Muscle layer of colon (tissue), 2 donors: ENCODE data around the gene TENT4B.
"Not testable (repeated sequence)": the region's sequence is repeated elsewhere in the genome, so short reads cannot be mapped to it uniquely, and the experiment has no call there.

Experiments used
- H3K27ac ChIP-seq: one replicate; pipeline ENCODE4 v1.7.0; 2013; ENCODE audit warnings: low read depth, mild to moderate bottlenecking, low read length, moderate library complexity
- H3K27me3 ChIP-seq, 2 donors: one replicate each; pipeline ENCODE4 v1.7.0; 2013; ENCODE audit warnings: low read length in 2 of 2, mild to moderate bottlenecking in 2 of 2; ENCODE audit not compliant: insufficient read depth in 2 of 2, control insufficient read depth in 1 of 2
- H3K36me3 ChIP-seq: one replicate; pipeline ENCODE4 v1.7.0; 2013; ENCODE audit warnings: mild to moderate bottlenecking, low read length; ENCODE audit not compliant: insufficient read depth
- H3K4me1 ChIP-seq: one replicate; pipeline ENCODE4 v1.7.0; 2013; ENCODE audit warnings: mild to moderate bottlenecking, low read length; ENCODE audit not compliant: insufficient read depth
- H3K4me3 ChIP-seq, 2 donors: one replicate each; pipeline ENCODE4 v1.7.0; 2013; ENCODE audit warnings: low read length in 2 of 2, low read depth in 1 of 2, mild to moderate bottlenecking in 1 of 2, moderate library complexity in 1 of 2
- H3K9ac ChIP-seq: one replicate; pipeline ENCODE4 v1.7.0; 2013; ENCODE audit warnings: low read length
- H3K9me3 ChIP-seq: one replicate; pipeline ENCODE4 v1.7.0; 2013; ENCODE audit warnings: mild to moderate bottlenecking, low read length
- donor health status: abdominal sarcoma.
- donor health status: Adenocarcinoma of cecum.

The TENT4B gene

GRCh38 chr16:50156590-50156989, 3.5 kb downstream of the TENT4B start:
- no peak overlapping the region for H3K27ac ChIP-seq
- H3K9me3 ChIP-seq, result no peaks in the 10 kb centered on the region
- peaks cover 45% of the 10 kb centered on the region for H3K4me1 ChIP-seq
- H3K27me3 ChIP-seq, result no peaks in the 10 kb centered on the region
- H3K9ac ChIP-seq, result no peak overlapping the region
- H3K4me3 ChIP-seq, result no peak overlapping the region
- H3K36me3 ChIP-seq, result no peaks in the 10 kb centered on the region

GRCh38 chr16:50160495-50161164, 7.5 kb downstream of the TENT4B start:
- no peaks in the 10 kb centered on the region for H3K27me3 ChIP-seq
- no peak overlapping the region for H3K4me3 ChIP-seq
- H3K4me1 ChIP-seq, result peaks cover 49% of the 10 kb centered on the region
- no peak overlapping the region for H3K9ac ChIP-seq
- H3K27ac ChIP-seq, result no peak overlapping the region
- H3K36me3 ChIP-seq, result no peaks in the 10 kb centered on the region
- H3K9me3 ChIP-seq, result no peaks in the 10 kb centered on the region

GRCh38 chr16:50161950-50162349, 8.8 kb downstream of the TENT4B start:
- H3K27ac ChIP-seq, result no peak overlapping the region
- no peaks in the 10 kb centered on the region for H3K36me3 ChIP-seq
- no peaks in the 10 kb centered on the region for H3K27me3 ChIP-seq
- no peak overlapping the region for H3K4me3 ChIP-seq
- H3K4me1 ChIP-seq, result peaks cover 51% of the 10 kb centered on the region
- no peaks in the 10 kb centered on the region for H3K9me3 ChIP-seq
- no peak overlapping the region for H3K9ac ChIP-seq

GRCh38 chr16:50165473-50165872, 12.4 kb downstream of the TENT4B start:
- no peaks in the 10 kb centered on the region for H3K9me3 ChIP-seq

DNA sequence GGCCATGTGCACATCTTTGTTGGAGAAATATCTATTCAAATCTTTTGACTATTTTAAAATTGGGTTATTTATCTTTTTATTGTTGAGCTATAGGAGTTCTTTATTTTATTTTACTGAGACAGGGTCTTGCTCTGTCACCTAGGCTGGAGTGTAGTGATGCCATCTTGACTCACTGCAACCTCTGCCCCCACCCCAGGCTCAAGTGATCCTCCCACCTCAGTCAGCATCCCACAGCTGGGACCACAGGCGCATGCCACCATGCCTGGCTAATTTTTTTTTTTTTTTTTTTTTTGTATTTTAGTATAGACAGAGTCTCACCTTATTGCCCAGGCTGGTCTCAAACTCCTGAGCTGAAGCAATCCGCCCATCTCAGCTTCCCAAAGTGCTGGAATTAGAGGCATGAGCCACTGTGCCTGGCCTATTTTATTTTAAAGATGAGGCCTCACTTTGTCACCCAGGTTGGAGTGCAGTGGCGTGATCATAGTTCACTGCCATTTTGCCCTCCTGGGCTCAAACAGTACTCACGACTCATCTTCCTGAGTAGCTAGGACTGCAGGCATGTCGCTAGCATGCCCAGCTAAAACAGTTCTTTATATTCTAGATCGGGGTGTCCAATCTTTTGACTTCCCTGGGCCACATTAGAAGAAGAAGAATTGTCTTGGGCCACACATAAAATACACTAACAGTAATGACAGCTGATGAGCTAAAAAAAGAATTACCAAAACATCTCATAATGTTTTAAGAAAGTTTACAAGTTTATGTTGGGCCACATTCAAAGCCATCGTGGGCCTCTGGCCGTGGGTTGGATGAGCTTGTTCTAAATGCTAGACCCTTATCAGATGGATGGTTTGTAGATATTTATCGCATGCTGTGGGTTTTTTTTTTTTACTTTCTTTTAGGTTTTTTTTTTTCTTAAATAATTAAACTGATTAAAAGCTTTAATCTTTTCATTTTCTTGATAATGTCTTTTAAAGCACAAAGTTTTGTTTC, 13.7 kb downstream of the TENT4B start:
- Histone ChIP-seq H3K27me3 (no peaks in the 10 kb centered on the region), H3K27ac (no peak overlapping the region), H3K36me3 (no peaks in the 10 kb centered on the region), H3K4me1 (peaks cover 36% of the 10 kb centered on the region), H3K9me3 (no peaks in the 10 kb centered on the region), H3K9ac (no peak overlapping the region), H3K4me3 (no peak overlapping the region)

More at GRCh38 chr16:50165473-50165872, 12.4 kb downstream of the TENT4B start:
- Histone ChIP-seq H3K4me1 (peaks cover 45% of the 10 kb centered on the region), H3K4me3 (no peak overlapping the region), H3K9ac (no peak overlapping the region), H3K27me3 (no peaks in the 10 kb centered on the region), H3K36me3 (no peaks in the 10 kb centered on the region), H3K27ac (no peak overlapping the region)

DNA sequence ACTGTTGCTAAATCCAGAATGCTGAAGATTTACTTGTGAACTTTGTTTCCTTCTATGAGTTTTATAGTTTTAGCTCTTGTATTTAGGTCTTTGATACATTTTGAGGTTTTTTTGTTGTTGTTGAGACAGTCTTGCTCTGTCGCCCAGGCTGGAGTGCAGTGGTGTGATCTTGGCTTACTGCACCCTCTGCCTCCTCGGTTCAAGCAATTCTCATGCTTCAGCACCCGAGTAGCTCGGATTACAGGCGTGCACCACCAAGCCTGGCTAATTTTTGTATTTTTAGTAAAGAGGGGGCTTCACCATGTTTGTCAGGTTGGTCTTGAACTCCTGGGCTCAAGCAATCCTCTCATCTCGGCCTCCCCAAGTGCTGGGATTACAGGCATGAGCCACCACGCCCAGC, 14.4 kb downstream of the TENT4B start:
- H3K9me3 ChIP-seq, result no peaks in the 10 kb centered on the region
- H3K4me1 ChIP-seq, result peaks cover 36% of the 10 kb centered on the region
- H3K9ac ChIP-seq, result no peak overlapping the region
- no peak overlapping the region for H3K4me3 ChIP-seq
- H3K36me3 ChIP-seq, result no peaks in the 10 kb centered on the region
- H3K27ac ChIP-seq, result no peak overlapping the region
- H3K27me3 ChIP-seq, result no peaks in the 10 kb centered on the region

DNA sequence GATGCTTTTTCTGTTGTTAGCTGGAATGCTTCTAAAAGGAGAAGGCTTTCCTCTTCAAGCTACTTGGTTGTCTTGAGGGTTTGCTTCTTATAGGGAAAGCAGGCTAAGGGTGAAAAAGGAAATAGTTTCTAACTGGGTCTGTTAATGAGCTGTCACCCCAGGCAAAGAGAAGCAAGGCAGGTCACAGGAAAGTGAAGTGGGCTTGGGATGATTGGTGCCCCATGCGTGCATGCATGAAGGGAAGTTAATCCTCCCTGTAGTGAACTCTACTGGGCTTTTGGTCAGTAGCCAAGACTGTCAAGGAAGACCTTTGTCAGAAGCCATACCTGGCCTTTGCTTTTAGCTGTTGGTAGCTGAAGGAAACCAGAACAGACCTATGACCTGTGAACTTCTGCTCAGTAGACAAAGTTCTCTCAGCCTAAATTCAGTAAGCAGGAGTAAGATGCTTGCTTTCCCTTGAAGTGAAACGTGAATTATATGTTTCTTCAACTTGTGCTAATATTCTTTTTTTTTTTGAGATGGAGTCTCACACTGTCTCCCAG, 16.5 kb downstream of the TENT4B start:
- Histone ChIP-seq H3K27ac (no peak overlapping the region), H3K4me1 (peaks cover 41% of the 10 kb centered on the region), H3K9me3 (no peaks in the 10 kb centered on the region), H3K36me3 (no peaks in the 10 kb centered on the region), H3K9ac (no peak overlapping the region), H3K4me3 (no peak overlapping the region), H3K27me3 (no peaks in the 10 kb centered on the region)

GRCh38 chr16:50171773-50172172, 18.7 kb downstream of the TENT4B start:
- H3K4me3 ChIP-seq, H3K27ac ChIP-seq, H3K9me3 ChIP-seq, H3K27me3 ChIP-seq, H3K9ac ChIP-seq, H3K36me3 ChIP-seq: not testable (repeated sequence)
- peaks cover 28% of the 10 kb centered on the region for H3K4me1 ChIP-seq

DNA sequence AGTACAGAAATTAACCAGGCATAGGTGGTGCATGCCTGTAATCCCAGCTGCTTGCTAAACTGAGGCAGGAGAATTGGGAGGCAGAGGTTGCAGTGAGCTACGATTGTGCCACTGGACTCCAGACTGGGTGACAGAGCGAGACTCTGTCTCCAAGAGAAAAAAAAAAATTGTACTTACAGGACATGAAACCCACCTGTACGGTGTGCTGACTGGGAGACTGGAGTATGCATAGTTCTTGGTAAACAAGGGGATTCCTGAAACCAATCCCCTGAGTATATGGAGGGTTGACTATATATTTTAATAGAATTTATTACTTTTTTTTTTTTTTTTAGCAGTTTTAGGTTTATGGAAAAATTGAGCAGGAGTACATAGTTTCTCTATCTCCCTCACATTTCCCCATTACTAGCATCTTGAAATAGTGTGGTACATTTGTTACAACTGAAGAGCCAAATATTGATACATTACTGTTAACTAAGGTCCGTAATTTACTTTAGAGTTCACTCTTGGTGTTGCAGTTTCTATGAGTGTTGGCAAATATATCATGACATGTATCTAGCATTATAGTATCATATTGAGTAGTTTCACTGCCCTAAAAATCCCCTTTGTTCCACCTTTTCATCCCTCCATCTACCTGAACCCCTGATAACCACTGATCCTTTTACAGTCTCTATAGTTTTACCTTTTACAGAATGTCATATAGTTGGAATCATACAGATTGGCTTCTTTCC, 19.3 kb downstream of the TENT4B start:
- Histone ChIP-seq H3K36me3 (no peaks in the 10 kb centered on the region), H3K4me3 (no peak overlapping the region), H3K9ac (no peak overlapping the region), H3K4me1 (peaks cover 22% of the 10 kb centered on the region), H3K27me3 (no peaks in the 10 kb centered on the region), H3K9me3 (no peaks in the 10 kb centered on the region), H3K27ac (no peak overlapping the region)

- H3K27ac ChIP-seq, result no peak overlapping the region
- H3K36me3 ChIP-seq, result no peaks in the 10 kb centered on the region
- no peaks in the 10 kb centered on the region for H3K9me3 ChIP-seq
- H3K4me3 ChIP-seq, result no peak overlapping the region
- H3K4me1 ChIP-seq, result peaks cover 17% of the 10 kb centered on the region
- no peaks in the 10 kb centered on the region for H3K27me3 ChIP-seq
- H3K9ac ChIP-seq, result no peak overlapping the region
Observed at GRCh38 chr16:50173316-50173715, 20.2 kb downstream of the TENT4B start.

DNA sequence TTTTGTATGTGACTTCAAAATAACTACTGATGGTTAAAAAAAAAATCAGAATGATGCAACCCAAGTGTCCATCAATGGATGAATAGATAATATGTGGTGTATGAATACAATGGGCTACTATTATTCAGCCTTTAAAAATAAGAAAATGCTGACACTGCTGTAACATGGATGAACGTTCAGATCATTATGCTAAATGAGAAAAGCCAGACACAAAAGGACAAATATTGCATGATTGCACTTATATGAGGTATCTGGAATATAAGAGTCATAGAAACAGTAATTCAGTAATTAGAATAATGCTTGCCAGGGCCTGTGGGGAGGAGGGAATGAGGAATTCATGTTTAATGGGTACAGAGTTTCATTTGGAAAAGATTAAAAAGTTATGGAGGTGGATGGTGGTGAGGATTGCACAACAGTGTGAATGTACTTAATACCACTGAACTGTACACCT, 25.4 kb downstream of the TENT4B start:
- Histone ChIP-seq H3K27ac (no peak overlapping the region), H3K36me3 (no peaks in the 10 kb centered on the region), H3K9ac (no peak overlapping the region), H3K4me3 (no peak overlapping the region), H3K27me3 (no peaks in the 10 kb centered on the region), H3K4me1 (peaks cover 16% of the 10 kb centered on the region), H3K9me3 (no peaks in the 10 kb centered on the region)
